Retinal pigment epithelial cell (primary cell): ENCODE data around the gene IL1RAP.

Source experiments
- DNase-seq: peaks from one replicate; pipeline ENCODE4 v3.0.0-alpha.2; 2010; ENCODE audit warnings: low read depth
- H3K4me3 ChIP-seq: 2 replicates; pipeline ENCODE4 v1.5.1; 2011; ENCODE audit warnings: mild to moderate bottlenecking, low read length, control low read depth, moderate library complexity
- TF ChIP-seq, protein P1 (sequence below): conservative IDR thresholded peaks from 2 replicates; pipeline ENCODE4 v1.5.1; 2011; ENCODE audit warnings: low read depth, low read length, control low read depth, inconsistent platforms

Gene IL1RAP

GRCh38 chr3:190606596-190606995 lies 92.7 kb downstream of the IL1RAP start:
- no peak overlapping the region for H3K4me3 ChIP-seq
- TF ChIP-seq, protein P1, sequence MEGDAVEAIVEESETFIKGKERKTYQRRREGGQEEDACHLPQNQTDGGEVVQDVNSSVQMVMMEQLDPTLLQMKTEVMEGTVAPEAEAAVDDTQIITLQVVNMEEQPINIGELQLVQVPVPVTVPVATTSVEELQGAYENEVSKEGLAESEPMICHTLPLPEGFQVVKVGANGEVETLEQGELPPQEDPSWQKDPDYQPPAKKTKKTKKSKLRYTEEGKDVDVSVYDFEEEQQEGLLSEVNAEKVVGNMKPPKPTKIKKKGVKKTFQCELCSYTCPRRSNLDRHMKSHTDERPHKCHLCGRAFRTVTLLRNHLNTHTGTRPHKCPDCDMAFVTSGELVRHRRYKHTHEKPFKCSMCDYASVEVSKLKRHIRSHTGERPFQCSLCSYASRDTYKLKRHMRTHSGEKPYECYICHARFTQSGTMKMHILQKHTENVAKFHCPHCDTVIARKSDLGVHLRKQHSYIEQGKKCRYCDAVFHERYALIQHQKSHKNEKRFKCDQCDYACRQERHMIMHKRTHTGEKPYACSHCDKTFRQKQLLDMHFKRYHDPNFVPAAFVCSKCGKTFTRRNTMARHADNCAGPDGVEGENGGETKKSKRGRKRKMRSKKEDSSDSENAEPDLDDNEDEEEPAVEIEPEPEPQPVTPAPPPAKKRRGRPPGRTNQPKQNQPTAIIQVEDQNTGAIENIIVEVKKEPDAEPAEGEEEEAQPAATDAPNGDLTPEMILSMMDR = no peak
- no peak for DNase-seq

DNA sequence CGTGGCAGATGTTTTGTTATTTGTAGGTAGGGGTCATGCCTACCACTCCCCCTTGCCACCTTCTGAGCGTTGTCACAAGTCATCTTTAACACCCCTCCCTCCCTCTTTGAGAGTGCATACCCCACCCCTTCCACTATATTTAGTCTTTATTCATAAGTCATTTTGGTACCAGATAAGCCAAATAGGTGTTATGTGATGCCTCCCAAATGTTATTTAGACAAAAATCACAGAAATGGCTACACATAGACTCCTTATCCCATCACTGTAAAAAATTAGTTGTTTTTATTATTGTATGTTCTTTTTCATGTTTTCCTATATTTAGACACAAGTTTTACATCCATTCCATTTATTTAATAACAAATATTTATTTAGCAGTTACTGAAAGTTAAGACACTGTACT lies 93.1 kb downstream of the IL1RAP start:
- DNase-seq = no peak
- TF ChIP-seq, protein P1 = no peak
- no peak overlapping the region for H3K4me3 ChIP-seq

GRCh38 chr3:190608850-190609589 lies 95.1 kb downstream of the IL1RAP start:
- H3K4me3 ChIP-seq = no peak overlapping the region
- TF ChIP-seq, protein P1 = no peak
- DNase-seq = no peak

- DNase-seq = no peak
- no peak overlapping the region for H3K4me3 ChIP-seq
- TF ChIP-seq, protein P1 = no peak
Observed at GRCh38 chr3:190614226-190615059, 100.6 kb downstream of the IL1RAP start.

DNA sequence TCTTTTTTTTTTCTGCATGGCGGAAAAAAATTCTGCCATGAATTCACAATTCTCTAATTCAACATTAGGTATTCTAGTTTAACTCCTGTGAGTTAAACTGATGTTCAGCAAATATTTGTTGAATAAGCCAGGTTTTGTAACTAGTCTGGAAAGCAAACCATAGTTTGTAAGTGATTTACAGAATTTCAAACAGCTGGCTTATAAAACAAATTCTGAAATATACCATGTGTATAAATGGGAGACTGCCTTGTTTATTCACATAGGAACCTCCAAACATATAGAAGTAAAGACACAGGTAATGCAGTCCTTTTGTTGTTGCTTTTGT lies 101.1 kb downstream of the IL1RAP start:
- TF ChIP-seq, protein P1 = no peak
- no peak overlapping the region for H3K4me3 ChIP-seq

GRCh38 chr3:190615607-190616006 lies 101.7 kb downstream of the IL1RAP start:
- H3K4me3 ChIP-seq = no peak overlapping the region
- no peak for DNase-seq
- TF ChIP-seq, protein P1 = no peak

More for the DNA sequence above, 101.1 kb downstream of the IL1RAP start:
- DNase-seq = no peak
